Stimulated activated CD8-positive, alpha-beta memory T cell treated with anti-CD3 and anti-CD28 coated beads, Interleukin-12 subunit alpha, Interleukin-12 subunit beta, amount 100 ng/mL, for 24 hours (primary cell): ENCODE data around the gene RPLP1.

Source experiments
- DNase-seq: peaks from one replicate; pipeline ENCODE4 v3.0.0-alpha.2; 2020; ENCODE audit errors: extremely low read depth

RPLP1 gene

DNA sequence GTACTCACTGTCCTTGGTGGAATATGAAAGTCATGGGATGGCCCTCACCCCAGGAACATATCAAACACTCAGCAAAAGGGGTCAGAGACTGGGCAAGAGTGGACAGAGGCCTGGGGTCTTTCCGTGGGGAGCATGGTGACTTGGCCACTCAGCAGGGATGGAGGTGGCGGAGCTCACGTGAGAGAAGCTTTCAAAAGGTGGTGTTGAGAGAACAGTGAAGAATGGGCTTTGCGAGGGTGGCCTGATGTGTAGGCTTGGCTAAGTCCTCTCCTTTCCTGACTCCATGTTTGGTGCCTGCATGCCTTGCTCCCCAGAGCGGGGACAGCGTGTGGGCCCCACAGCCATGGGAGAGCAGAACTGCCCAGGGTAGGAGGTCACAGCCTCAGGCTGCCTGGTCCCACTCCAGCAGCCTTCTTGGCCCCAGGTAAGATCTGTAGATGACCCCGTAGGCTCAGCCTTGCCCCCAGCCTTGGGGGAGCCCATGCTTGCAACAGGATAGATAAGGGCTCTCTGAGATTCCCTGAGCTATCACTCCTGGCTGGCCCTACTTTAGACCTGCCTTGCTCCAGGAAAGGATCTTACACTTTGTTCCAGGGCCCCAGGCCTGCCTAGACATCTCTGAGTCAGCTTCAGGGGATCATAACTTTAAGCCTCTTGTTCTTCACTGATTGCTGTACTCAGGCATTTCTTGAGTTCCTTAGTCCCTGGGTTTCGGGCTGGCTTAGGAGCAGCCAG is 17.0 kb downstream of the RPLP1 start:
- DNase-seq: no peak

- no peak for DNase-seq
Measured at GRCh38 chr15:69472046-69472445, 19.4 kb downstream of the RPLP1 start.

DNA sequence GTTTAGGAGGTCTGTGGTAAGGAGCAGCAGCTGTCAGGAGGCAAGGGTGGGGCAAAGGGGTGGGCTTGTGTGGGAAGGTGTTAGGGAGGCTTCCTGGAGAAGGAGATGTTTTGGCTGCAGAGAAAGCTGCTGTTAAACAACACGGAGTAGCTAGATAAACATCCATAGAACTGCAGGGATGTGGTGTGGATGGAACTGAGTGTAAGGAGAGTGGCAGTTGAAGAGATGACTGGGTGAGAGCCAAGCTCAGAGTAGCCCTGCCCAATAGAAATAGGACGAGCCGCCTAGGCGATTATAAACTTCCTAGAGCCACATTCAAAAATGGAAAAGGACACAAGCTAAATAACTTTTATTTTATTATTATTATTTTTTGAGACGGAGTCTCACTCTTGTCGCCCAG is 19.9 kb downstream of the RPLP1 start:
- DNase-seq: no peak

GRCh38 chr15:69474291-69474690 is 21.7 kb downstream of the RPLP1 start:
- DNase-seq: no peak

DNA sequence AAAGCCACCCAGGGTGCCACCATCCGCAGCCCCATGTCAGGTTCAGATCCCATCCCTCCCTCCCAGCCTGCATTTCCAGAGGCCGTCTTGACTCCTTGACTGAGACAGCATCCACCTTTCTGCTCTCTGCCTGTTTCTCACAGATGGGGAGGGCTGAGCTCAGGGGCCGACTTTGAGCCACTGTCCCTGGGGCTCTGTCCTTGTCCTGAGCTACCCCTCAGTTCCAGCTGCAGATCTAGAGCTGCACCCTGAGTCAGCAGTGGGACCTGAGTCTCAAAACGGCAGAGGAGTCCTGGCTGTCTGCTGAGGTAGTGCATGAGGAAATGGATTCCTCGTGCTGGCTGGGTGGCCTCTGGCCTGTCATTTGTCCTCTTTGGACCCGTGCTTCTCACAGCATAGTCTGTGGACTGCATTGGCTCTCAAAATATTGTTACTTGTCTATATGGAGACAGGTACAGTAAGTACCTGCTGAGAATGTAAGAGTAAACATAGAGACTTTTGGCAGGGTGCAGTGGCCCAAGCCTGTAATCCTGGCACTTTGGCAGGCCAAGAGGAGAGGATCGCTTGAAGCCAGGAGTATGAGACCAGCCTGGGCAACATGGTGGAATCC is 22.3 kb downstream of the RPLP1 start:
- DNase-seq: no peak

- DNase-seq: no peak
Measured at GRCh38 chr15:69475769-69476358, 23.2 kb downstream of the RPLP1 start.

DNA sequence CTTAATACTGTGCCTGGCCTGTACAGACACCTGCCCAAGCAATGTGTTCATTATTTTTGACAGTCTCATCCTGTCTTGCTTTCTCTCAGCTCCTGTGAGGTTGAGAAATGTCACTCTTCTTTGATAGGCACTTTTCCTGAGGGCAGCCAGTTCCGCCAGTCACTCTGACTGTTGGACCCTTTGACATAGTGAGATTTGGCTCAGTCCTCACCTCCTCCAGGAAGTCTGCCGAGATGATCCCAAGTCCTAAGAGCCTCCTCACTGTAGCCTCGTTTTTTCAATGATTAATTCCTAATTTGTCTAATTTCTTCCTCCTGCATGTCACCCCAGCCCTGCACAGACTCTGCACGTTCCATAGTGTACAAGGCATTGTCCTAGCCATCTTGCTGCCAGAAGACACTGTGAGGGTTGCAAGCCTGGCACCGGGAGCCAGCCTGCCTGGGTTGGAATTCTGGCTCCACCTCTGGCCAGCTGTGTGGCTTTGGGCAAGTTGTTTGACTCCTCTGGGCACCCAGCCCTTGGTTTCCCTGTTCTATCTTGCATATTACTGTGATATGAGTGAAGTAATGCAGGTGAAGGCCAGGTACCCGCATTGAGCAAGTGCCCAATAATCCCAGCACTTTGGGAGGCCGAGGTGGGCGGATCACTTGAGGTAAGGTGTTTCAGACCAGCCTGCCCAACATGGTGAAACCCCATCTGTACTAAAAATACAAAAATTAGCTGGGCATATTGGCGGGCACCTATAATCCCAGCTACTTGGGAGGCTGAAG is 24.3 kb downstream of the RPLP1 start:
- no peak for DNase-seq

DNA sequence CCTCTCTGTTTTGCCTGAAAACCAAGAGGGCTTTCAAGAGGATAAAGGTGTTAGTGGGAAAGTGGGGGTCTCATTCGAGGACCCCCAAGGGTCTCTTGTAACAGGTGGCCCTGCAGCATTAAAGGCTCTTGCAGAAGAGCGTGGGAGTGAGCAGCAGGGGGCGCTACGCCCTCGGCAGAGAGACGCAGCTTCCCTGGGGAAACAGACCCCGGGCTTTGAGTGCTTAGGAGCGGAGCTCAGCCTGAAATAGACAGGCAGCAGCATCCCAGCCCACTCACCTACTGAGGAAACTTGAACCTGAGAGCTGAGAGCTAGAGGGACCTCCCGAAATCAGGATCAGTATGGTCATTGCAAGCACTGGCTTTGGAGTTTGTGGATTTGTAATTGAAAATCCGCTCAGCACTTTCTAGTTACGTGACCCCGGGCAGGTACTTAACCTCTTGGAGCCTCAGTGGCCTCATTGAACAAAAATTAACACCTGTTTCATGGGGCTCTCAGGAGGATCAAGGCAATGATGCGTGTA is 25.7 kb downstream of the RPLP1 start:
- DNase-seq: no peak

DNA sequence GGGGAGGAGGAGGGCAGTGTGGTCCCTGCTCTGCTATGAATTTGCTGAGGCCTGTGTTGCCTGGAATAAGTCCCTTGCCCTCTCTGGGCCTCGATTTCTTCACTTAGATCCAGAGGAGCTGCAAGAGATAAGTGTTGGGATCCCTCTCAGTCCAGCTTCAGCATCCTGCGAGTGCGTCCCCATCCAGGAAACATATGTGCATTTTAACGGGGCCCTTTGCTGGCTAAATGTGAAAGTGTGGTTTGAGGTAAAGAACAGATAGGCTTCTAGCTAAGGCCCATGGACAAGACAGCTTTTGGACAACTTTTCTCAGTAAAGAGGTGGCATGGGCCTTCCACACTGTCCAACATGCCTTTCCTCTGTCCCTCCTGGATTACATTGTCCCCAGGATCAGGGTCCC is 26.5 kb downstream of the RPLP1 start:
- DNase-seq: no peak

DNA sequence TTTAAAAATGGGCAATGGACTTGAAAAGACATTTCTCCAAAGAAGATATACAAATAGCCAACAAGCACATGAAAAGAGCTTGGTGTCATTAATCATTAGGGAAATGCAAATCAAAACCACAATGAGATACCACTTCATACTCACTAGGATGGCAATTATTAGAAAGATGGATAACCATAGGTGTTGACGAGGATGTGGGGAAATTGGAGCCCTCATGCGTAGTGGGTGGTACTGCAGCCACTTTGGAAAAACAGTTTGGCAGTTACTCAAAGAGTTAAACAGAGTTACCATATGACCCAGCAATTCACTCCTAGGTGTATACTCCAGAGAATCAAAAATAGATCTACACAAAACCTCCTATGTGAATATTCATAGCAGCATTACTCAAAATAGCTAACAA is 27.4 kb downstream of the RPLP1 start:
- DNase-seq: no peak

- no peak for DNase-seq
Measured at GRCh38 chr15:69480932-69481331, 28.3 kb downstream of the RPLP1 start.

- no peak for DNase-seq
Measured at GRCh38 chr15:69482686-69483256, 30.2 kb downstream of the RPLP1 start.

GRCh38 chr15:69484837-69485236 is 32.2 kb downstream of the RPLP1 start:
- DNase-seq: no peak

DNA sequence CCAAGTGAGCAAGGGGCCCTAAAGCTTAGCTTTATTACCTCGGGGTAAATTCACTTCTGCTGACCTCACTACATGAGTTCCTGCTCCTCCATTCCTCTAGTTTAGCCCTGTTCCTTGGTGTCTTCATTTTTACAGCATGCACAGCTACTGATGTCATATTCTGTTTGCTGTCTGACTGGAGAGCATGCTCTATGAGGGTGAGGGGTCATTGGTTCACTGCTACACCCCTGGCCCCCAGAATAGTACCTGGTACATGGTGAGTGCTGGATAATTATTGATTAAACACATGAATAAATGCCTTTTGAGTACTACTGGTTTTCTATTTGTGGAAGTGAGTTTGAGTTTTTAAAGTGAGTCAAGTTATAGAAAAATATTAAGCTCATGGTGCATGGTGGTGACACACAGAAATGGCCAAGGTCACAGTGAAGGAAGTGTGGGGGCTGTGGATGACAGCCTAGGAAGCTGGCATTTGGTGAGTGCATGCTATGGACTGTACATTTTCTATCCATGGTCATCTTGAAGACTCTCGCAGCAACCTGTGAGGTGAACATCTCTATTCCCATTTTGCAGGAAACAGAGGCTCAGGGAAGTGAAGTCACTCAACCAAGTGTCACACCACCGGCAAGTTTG is 34.0 kb downstream of the RPLP1 start:
- no peak for DNase-seq

DNA sequence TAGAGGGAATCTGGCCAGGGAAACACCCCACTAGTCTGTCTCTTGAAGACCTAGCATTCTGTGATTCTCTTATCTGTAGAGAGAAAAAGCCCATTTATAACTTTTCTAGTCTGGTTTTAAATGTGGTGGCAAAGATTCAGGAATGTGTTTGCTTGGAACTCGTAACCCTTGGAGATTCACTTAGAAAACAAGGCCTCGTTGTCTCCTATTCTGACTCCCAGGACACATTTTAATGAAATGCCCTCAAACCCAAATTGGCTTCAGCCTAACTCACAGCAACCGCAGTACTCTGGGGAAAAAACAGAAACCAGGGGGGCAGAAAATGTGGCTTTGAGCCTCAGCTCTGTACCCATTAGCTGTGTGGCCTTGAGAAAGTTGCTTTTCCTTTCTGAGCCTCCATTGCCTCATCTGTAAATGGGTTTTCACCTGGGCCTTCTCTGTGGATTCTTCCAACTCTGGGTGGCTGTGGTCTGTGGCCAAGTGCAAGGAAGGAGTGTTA is 36.5 kb downstream of the RPLP1 start:
- no peak for DNase-seq

GRCh38 chr15:69490356-69491037 is 37.9 kb downstream of the RPLP1 start:
- no peak for DNase-seq

DNA sequence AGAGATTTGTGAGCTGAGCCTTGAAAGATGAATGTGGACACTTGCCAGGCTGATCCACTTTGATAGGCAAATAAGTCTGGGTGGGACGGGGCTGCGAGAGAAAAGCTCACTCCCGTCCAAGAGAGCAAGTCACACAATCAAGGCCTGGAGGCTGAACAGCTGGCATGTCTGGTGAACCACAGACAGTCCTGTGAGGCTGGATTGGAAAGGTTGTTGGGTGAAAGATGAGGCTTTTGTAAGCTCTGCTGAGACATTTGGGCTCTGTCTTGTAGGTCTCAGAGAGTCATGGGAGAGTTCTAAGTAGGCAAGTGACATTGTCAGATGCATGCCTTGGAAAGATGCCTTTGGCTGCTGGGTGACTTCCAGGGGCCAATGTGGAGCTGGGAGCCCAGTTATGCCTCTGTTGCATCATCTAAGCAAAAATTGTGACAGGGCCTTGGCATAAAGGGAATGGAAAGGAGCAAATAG is 38.5 kb downstream of the RPLP1 start:
- no peak for DNase-seq

- DNase-seq: no peak
Measured at GRCh38 chr15:69493406-69493805, 40.8 kb downstream of the RPLP1 start.

- DNase-seq: no peak
Measured at GRCh38 chr15:69496001-69496400, 43.4 kb downstream of the RPLP1 start.

GRCh38 chr15:69497076-69497475 is 44.5 kb downstream of the RPLP1 start:
- DNase-seq: no peak

- no peak for DNase-seq
Measured at GRCh38 chr15:69497667-69498066, 45.0 kb downstream of the RPLP1 start.
